H9 (cell line): Measurements from ENCODE around the gene BACH2. TPM values are rescaled to one million over a fixed set of nuclear protein-coding genes. Genes with fewer than 3 reads are reported as not detected.

Experiments used
- DNase-seq: peaks from one replicate; pipeline ENCODE4 v3.0.0-alpha.2; 2017
- H2AFZ ChIP-seq: one replicate; pipeline ENCODE4 v1.6.1; 2013; ENCODE audit warnings: mild to moderate bottlenecking, low read length, control low read depth, moderate library complexity
- H2AK5ac ChIP-seq: 2 replicates; pipeline ENCODE4 v1.6.1; 2013; ENCODE audit warnings: low read length, control low read depth, mixed read lengths; ENCODE audit not compliant: insufficient read length
- H2BK120ac ChIP-seq: one replicate; pipeline ENCODE4 v1.6.1; 2013; ENCODE audit warnings: low read depth, mild to moderate bottlenecking, low read length, control low read depth, inconsistent platforms; ENCODE audit not compliant: poor library complexity, severe bottlenecking
- H2BK12ac ChIP-seq: 2 replicates; pipeline ENCODE4 v1.6.1; 2013; ENCODE audit warnings: low read length, control low read depth, mixed read lengths, low read depth; ENCODE audit not compliant: insufficient read length
- H2BK15ac ChIP-seq: 2 replicates; pipeline ENCODE4 v1.6.1; 2013; ENCODE audit warnings: low read depth, low read length, control low read depth
- H2BK20ac ChIP-seq: one replicate; pipeline ENCODE4 v1.6.1; 2013; ENCODE audit warnings: low read depth, mild to moderate bottlenecking, low read length, control low read depth, inconsistent platforms; ENCODE audit not compliant: poor library complexity, severe bottlenecking
- H2BK5ac ChIP-seq: 2 replicates; pipeline ENCODE4 v1.6.1; 2013; ENCODE audit warnings: low read length, control low read depth, mixed read lengths; ENCODE audit not compliant: insufficient read length
- H3K14ac ChIP-seq: 2 replicates; pipeline ENCODE4 v1.6.1; 2013; ENCODE audit warnings: low read length, control low read depth; ENCODE audit not compliant: insufficient read depth
- H3K18ac ChIP-seq: 2 replicates; pipeline ENCODE4 v1.6.1; 2013; ENCODE audit warnings: low read depth, mild to moderate bottlenecking, mixed read lengths, low read length, control low read depth; ENCODE audit not compliant: insufficient read length
- H3K23ac ChIP-seq: 2 replicates; pipeline ENCODE4 v1.6.1; 2013; ENCODE audit warnings: low read length, control low read depth, mixed read lengths, low read depth; ENCODE audit not compliant: insufficient read length
- H3K23me2 ChIP-seq: 2 replicates; pipeline ENCODE4 v1.6.1; 2013; ENCODE audit warnings: low read depth, mild to moderate bottlenecking, mixed read lengths, low read length, control low read depth; ENCODE audit not compliant: insufficient read length, poor library complexity, severe bottlenecking
- H3K27ac ChIP-seq: 2 replicates; pipeline ENCODE4 v1.5.1; 2013; ENCODE audit warnings: low read length, control low read depth, mixed read lengths, low read depth; ENCODE audit not compliant: insufficient read length
- H3K27me3 ChIP-seq: 2 replicates; pipeline ENCODE4 v1.6.1; 2013; ENCODE audit warnings: low read length, control low read depth, inconsistent platforms; ENCODE audit not compliant: insufficient read depth
- H3K4ac ChIP-seq: 2 replicates; pipeline ENCODE4 v1.6.1; 2013; ENCODE audit warnings: low read depth, mild to moderate bottlenecking, control low read depth, inconsistent platforms, low read length, moderate library complexity
- H3K4me1 ChIP-seq: 2 replicates; pipeline ENCODE4 v1.6.1; 2013; ENCODE audit warnings: low read length, control low read depth, inconsistent platforms; ENCODE audit not compliant: insufficient read depth
- H3K4me2 ChIP-seq: 2 replicates; pipeline ENCODE4 v1.6.1; 2013; ENCODE audit warnings: low read length, control low read depth, mixed read lengths; ENCODE audit not compliant: insufficient read length, insufficient read depth
- H3K56ac ChIP-seq: 2 replicates; pipeline ENCODE4 v1.6.1; 2013; ENCODE audit warnings: low read depth, mild to moderate bottlenecking, mixed read lengths, low read length, control low read depth; ENCODE audit not compliant: insufficient read length
- H3K79me1 ChIP-seq: 2 replicates; pipeline ENCODE4 v1.6.1; 2013; ENCODE audit warnings: low read depth, mild to moderate bottlenecking, moderate library complexity, low read length, control low read depth, inconsistent platforms; ENCODE audit not compliant: insufficient read depth, poor library complexity, severe bottlenecking
- H3K79me2 ChIP-seq: 2 replicates; pipeline ENCODE4 v1.6.1; 2013; ENCODE audit warnings: low read length, control low read depth, inconsistent platforms; ENCODE audit not compliant: insufficient read depth
- H3K9ac ChIP-seq: 2 replicates; pipeline ENCODE4 v1.6.1; 2013; ENCODE audit warnings: low read length, control low read depth, mixed read lengths; ENCODE audit not compliant: insufficient read length; ENCODE audit errors: extremely low read depth
- H3K9me3 ChIP-seq: one replicate; pipeline ENCODE4 v1.6.1; 2013; ENCODE audit warnings: low read depth, low read length, inconsistent platforms; ENCODE audit not compliant: control insufficient read depth
- H3T11ph ChIP-seq: one replicate; pipeline ENCODE4 v1.6.1; 2013; ENCODE audit warnings: mild to moderate bottlenecking, low read length, control low read depth, inconsistent platforms
- H4K20me1 ChIP-seq: one replicate; pipeline ENCODE4 v1.6.1; 2013; ENCODE audit not compliant: control insufficient read depth, insufficient read length, insufficient read depth
- H4K5ac ChIP-seq: 2 replicates; pipeline ENCODE4 v1.6.1; 2013; ENCODE audit warnings: low read depth, mild to moderate bottlenecking, mixed read lengths, low read length, control low read depth; ENCODE audit not compliant: insufficient read length
- H4K8ac ChIP-seq: replicated peaks from 2 replicates; pipeline ENCODE4 v1.6.1; 2013; ENCODE audit warnings: low read length, control low read depth, mixed read lengths, low read depth; ENCODE audit not compliant: insufficient read length
- H4K91ac ChIP-seq: 2 replicates; pipeline ENCODE4 v1.6.1; 2013; ENCODE audit warnings: low read depth, mild to moderate bottlenecking, moderate library complexity, mixed read lengths, low read length, control low read depth; ENCODE audit not compliant: insufficient read length
- H3K27ac Mint-ChIP-seq, 3 experiments: 2 replicates in 2 of 3; 3 replicates in 1 of 3; pipeline ENCODE4 v1.8.0; 2020 to 2021; ENCODE audit warnings: mixed read lengths in 3 of 3, mild to moderate bottlenecking in 1 of 3, moderate library complexity in 1 of 3
- H3K27me3 Mint-ChIP-seq: 2 replicates; pipeline ENCODE4 v1.8.0; 2021; ENCODE audit warnings: low read depth, mild to moderate bottlenecking, moderate library complexity, mixed read lengths
- H3K36me3 Mint-ChIP-seq, 3 experiments: 2 replicates in 2 of 3; 3 replicates in 1 of 3; pipeline ENCODE4 v1.8.0; 2020 to 2021; ENCODE audit warnings: low read depth in 3 of 3, mixed read lengths in 3 of 3; ENCODE audit not compliant: insufficient read depth in 1 of 3
- H3K4me1 Mint-ChIP-seq, 2 experiments: 2 replicates each; pipeline ENCODE4 v1.8.0; 2020; ENCODE audit warnings: mixed read lengths in 2 of 2
- H3K4me3 Mint-ChIP-seq, 2 experiments: 2 replicates in 1 of 2; 3 replicates in 1 of 2; pipeline ENCODE4 v1.8.0; 2020 to 2021; ENCODE audit warnings: mild to moderate bottlenecking in 2 of 2, mixed read lengths in 2 of 2, moderate library complexity in 1 of 2
- H3K9me3 Mint-ChIP-seq, 2 experiments: 2 replicates in 1 of 2; 3 replicates in 1 of 2; pipeline ENCODE4 v1.8.0; 2020; ENCODE audit warnings: mild to moderate bottlenecking in 2 of 2, mixed read lengths in 2 of 2, moderate library complexity in 1 of 2
- CTCF ChIP-seq: fragments of 200-600 bp; sonication (generic); conservative IDR thresholded peaks from 3 replicates; pipeline ENCODE4 v1.8.0; 2021; ENCODE audit warnings: antibody characterized with exemption, mild to moderate bottlenecking
- WGBS: extraction: QIAGEN DNeasy Blood & Tissue Kit; methylation state at CpG from one replicate; pipeline ENCODE4 v1.1.7; 2013; ENCODE audit warnings: missing lambda C conversion rate, low lambda C conversion rate, mixed read lengths; ENCODE audit not compliant: insufficient read length; ENCODE audit errors: extremely low coverage; 5-methylcytosine and 5-hydroxymethylcytosine counted together
- total RNA-seq: library from RNA; stranded (reverse); gene quantifications from 2 replicates; pipeline ENCODE4 v1.2.1, GENCODE V29; 2021

Gene BACH2
- total RNA-seq, 1 experiment from 2014 or later: 2.0 TPM

DNA sequence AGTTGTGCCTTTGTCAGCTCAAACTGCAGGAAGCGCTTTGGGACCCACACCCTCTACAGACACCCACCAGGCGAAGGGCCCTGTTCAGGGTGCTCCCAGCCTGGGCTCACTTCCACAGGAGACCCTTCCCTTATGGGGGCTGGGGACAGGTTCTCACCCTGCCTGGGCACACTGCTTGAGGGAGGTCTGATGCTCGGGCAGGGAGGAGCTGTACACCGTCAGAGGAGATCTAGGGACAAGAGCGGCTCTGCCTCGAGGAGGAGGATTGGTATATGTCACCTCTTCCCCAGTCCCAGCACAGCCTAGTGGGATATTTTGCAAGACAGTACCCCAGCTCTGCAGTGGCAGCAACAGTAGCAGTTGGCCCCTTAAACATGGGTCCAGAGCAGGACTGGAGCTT lies 375.4 kb downstream of the BACH2 start:
- WGBS: no CpG with 5 or more reads among the region's 6 CpGs
- Histone ChIP-seq H2BK15ac (no peak overlapping the region), H3K27ac (no peak overlapping the region), H3T11ph (no peak overlapping the region), H2BK20ac (no peak overlapping the region), H3K23me2 (no peaks in the 10 kb centered on the region), H2BK5ac (no peak overlapping the region), H3K56ac (no peak overlapping the region), H3K4ac (no peak overlapping the region), H2AK5ac (no peak overlapping the region), H4K91ac (no peak overlapping the region), H3K9me3 (no peaks in the 10 kb centered on the region), H3K4me1 (no peaks in the 10 kb centered on the region), H3K27me3 (no peaks in the 10 kb centered on the region), H4K20me1 (no peaks in the 10 kb centered on the region), H3K4me2 (no peak overlapping the region), H3K23ac (no peak overlapping the region), H3K79me1 (no peaks in the 10 kb centered on the region), H3K18ac (no peak overlapping the region), H3K14ac (no peak overlapping the region), H4K5ac (no peak overlapping the region), H2AFZ (no peak overlapping the region), H2BK120ac (no peak overlapping the region), H3K9ac (no peak overlapping the region), H2BK12ac (no peak overlapping the region), H3K79me2 (no peaks in the 10 kb centered on the region), H4K8ac (no peak overlapping the region)
- Mint-ChIP-seq H3K27ac (peak overlapping the region in 1 of 3 experiments; percentile 77; a peak in 1 of 7 replicates), H3K4me3 (no peak overlapping the region), H3K4me1 (peaks cover 5 to 7% of the 10 kb centered on the region in 2 experiments), H3K27me3 (no peaks in the 10 kb centered on the region), H3K36me3 (peaks cover 0 to 6% (median 0%) of the 10 kb centered on the region in 3 experiments; a peak in 1 of 7 replicates), H3K9me3 (peaks cover 2 to 4% of the 10 kb centered on the region in 2 experiments; a peak in 4 of 5 replicates)
- DNase-seq: no peak
- no peak for TF ChIP-seq CTCF
